ENCODE results near the gene FSD2.

- TF ChIP-seq, protein P1, sequence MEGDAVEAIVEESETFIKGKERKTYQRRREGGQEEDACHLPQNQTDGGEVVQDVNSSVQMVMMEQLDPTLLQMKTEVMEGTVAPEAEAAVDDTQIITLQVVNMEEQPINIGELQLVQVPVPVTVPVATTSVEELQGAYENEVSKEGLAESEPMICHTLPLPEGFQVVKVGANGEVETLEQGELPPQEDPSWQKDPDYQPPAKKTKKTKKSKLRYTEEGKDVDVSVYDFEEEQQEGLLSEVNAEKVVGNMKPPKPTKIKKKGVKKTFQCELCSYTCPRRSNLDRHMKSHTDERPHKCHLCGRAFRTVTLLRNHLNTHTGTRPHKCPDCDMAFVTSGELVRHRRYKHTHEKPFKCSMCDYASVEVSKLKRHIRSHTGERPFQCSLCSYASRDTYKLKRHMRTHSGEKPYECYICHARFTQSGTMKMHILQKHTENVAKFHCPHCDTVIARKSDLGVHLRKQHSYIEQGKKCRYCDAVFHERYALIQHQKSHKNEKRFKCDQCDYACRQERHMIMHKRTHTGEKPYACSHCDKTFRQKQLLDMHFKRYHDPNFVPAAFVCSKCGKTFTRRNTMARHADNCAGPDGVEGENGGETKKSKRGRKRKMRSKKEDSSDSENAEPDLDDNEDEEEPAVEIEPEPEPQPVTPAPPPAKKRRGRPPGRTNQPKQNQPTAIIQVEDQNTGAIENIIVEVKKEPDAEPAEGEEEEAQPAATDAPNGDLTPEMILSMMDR (conservative IDR thresholded peaks at IDR 0.05; ENCODE audit: low read depth, low read length), result no peak
- TF ChIP-seq EZH2 (IDR thresholded peaks at IDR 0.05; ENCODE audit: low read length, unreplicated experiment), result no peak
Observed at GRCh38 chr15:82810061-82810889, 4.4 kb upstream of the FSD2 start.

All from PC-3 (cell line).